A673 (cell line): ENCODE measurements around the gene KRTAP3-2. TPM values are rescaled to one million over a fixed set of nuclear protein-coding genes. Genes with fewer than 3 reads are reported as not detected.

ENCODE experiments used
- BruUV-seq: library from RNA; stranded (reverse); fragments of 400-500 nt; replicated peaks from 2 replicates; lab custom pipeline; 2021; lab: Mats Ljungman, UMichigan
- CTCF ChIA-PET: fragments of 300-600 bp; sonication (Branson Sonifier 250); formaldehyde crosslinking; loops from one replicate; lab custom pipeline; 2022; ENCODE audit warnings: antibody characterized with exemption; lab: Charles Lee
- POLR2A ChIA-PET: fragments of 300-600 bp; sonication (Branson Sonifier 250); formaldehyde crosslinking; loops from one replicate; lab custom pipeline; 2022; ENCODE audit warnings: antibody characterized with exemption; ENCODE audit not compliant: low non-redundant PET; lab: Charles Lee
- DNase-seq: peaks from one replicate; pipeline ENCODE4 v3.0.0-alpha.2; 2015; ENCODE audit warnings: low spot score
- H3K27ac ChIP-seq: fragments of 200-600 bp; sonication (generic); 2 replicates; pipeline ENCODE4 v1.5.1; 2016; ENCODE audit warnings: mixed run types, low read depth, mild to moderate bottlenecking, mixed read lengths, antibody characterized with exemption, low read length; ENCODE audit not compliant: poor library complexity, severe bottlenecking
- H3K27me3 ChIP-seq: fragments of 200-600 bp; sonication (generic); replicated peaks from 2 replicates; pipeline ENCODE4 v1.6.1; 2017; ENCODE audit warnings: mixed run types, low read depth, mild to moderate bottlenecking, mixed read lengths, antibody characterized with exemption, low read length; ENCODE audit not compliant: insufficient read depth, poor library complexity
- H3K36me3 ChIP-seq: fragments of 200-600 bp; sonication (generic); 2 replicates; pipeline ENCODE4 v1.6.1; 2016; ENCODE audit warnings: mixed run types, mild to moderate bottlenecking, mixed read lengths, antibody characterized with exemption, low read length; ENCODE audit not compliant: insufficient read depth, poor library complexity, severe bottlenecking
- H3K4me1 ChIP-seq: fragments of 200-600 bp; sonication (generic); 2 replicates; pipeline ENCODE4 v1.6.1; 2017; ENCODE audit warnings: mixed run types, mild to moderate bottlenecking, mixed read lengths, antibody characterized with exemption, low read length; ENCODE audit not compliant: insufficient read depth, poor library complexity, severe bottlenecking
- H3K4me3 ChIP-seq: fragments of 200-600 bp; sonication (generic); 2 replicates; pipeline ENCODE4 v1.5.1; 2016; ENCODE audit warnings: low read depth, mixed run types, mild to moderate bottlenecking, mixed read lengths, low read length; ENCODE audit not compliant: poor library complexity, severe bottlenecking
- H3K9me3 ChIP-seq: fragments of 200-600 bp; sonication (generic); 2 replicates; pipeline ENCODE4 v1.6.1; 2016; ENCODE audit warnings: mixed run types, low read depth, mild to moderate bottlenecking, mixed read lengths, antibody characterized with exemption, low read length; ENCODE audit not compliant: poor library complexity, severe bottlenecking
- EZH2 ChIP-seq: fragments of 200-600 bp; sonication (generic); IDR thresholded peaks from 2 replicates; pipeline ENCODE4 v1.6.1; 2017; ENCODE audit warnings: borderline replicate concordance, low read depth, mild to moderate bottlenecking, mixed read lengths, antibody characterized with exemption, low read length; ENCODE audit not compliant: poor library complexity, severe bottlenecking
- intact Hi-C: fragments of 100-400 bp; cut with micrococcal nuclease; formaldehyde crosslinking; loops from one replicate; pipeline ENCODE4 v1.10.0; 2022; ENCODE audit not compliant: unreplicated experiment
- total RNA-seq: library from RNA; stranded (reverse); gene quantifications from 2 replicates; pipeline ENCODE4 v1.2.3, GENCODE V29; 2021
- TF ChIP-seq, protein P1 (sequence below): fragments of 300-800, 200-600 bp; sonication (generic); conservative IDR thresholded peaks from 2 replicates; pipeline ENCODE4 v1.5.1; 2017; ENCODE audit warnings: low read depth, mild to moderate bottlenecking, antibody characterized with exemption, low read length, moderate library complexity, mixed read lengths

KRTAP3-2 gene
- total RNA-seq, 1 experiment from 2014 or later, result not detected

- CTCF ChIA-PET, result no interaction called here
- no peaks in the 10 kb centered on the region for H3K4me1 ChIP-seq
- no TSS peak for BruUV-seq
Observed at GRCh38 chr17:41029633-41030245, 30.0 kb upstream of the KRTAP3-2 start, which contains the start of gene KRTAP1-4. Gene KRTAP1-4, minus strand, starts transcription at chr17:41030195. Its CDS starts 117 bp downstream, at chr17:41030078.

GRCh38 chr17:41026715-41027471 is 27.2 kb upstream of the KRTAP3-2 start, which contains the start of gene KRTAP1-5:
Gene KRTAP1-5, minus strand, starts transcription at chr17:41027208. Its CDS starts 53 bp downstream, at chr17:41027155.
- Histone ChIP-seq H3K36me3 (no peaks in the 10 kb centered on the region), H3K4me1 (no peaks in the 10 kb centered on the region), H3K27ac (no peak within 1 kb of the TSS), H3K9me3 (no peaks in the 10 kb centered on the region), H3K4me3 (no peak within 1 kb of the TSS), H3K27me3 (no peaks in the 10 kb centered on the region)
- TF ChIP-seq, protein P1, sequence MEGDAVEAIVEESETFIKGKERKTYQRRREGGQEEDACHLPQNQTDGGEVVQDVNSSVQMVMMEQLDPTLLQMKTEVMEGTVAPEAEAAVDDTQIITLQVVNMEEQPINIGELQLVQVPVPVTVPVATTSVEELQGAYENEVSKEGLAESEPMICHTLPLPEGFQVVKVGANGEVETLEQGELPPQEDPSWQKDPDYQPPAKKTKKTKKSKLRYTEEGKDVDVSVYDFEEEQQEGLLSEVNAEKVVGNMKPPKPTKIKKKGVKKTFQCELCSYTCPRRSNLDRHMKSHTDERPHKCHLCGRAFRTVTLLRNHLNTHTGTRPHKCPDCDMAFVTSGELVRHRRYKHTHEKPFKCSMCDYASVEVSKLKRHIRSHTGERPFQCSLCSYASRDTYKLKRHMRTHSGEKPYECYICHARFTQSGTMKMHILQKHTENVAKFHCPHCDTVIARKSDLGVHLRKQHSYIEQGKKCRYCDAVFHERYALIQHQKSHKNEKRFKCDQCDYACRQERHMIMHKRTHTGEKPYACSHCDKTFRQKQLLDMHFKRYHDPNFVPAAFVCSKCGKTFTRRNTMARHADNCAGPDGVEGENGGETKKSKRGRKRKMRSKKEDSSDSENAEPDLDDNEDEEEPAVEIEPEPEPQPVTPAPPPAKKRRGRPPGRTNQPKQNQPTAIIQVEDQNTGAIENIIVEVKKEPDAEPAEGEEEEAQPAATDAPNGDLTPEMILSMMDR, result no peak
- no peak for TF ChIP-seq EZH2
- CTCF ChIA-PET, result no interaction called here
- intact Hi-C loops, result no loop called here
- BruUV-seq, result no TSS peak
- DNase-seq, result no peak
- POLR2A ChIA-PET, result no interaction called here

More at GRCh38 chr17:41029633-41030245, 30.0 kb upstream of the KRTAP3-2 start, which contains the start of gene KRTAP1-4:
- TF ChIP-seq EZH2, result no peak
- TF ChIP-seq, protein P1, result no peak
- Histone ChIP-seq H3K27ac (no peak within 1 kb of the TSS), H3K4me3 (no peak within 1 kb of the TSS), H3K9me3 (no peaks in the 10 kb centered on the region), H3K36me3 (no peaks in the 10 kb centered on the region), H3K27me3 (no peaks in the 10 kb centered on the region)
- intact Hi-C loops, result no loop called here
- DNase-seq, result no peak
- POLR2A ChIA-PET, result no interaction called here

DNA sequence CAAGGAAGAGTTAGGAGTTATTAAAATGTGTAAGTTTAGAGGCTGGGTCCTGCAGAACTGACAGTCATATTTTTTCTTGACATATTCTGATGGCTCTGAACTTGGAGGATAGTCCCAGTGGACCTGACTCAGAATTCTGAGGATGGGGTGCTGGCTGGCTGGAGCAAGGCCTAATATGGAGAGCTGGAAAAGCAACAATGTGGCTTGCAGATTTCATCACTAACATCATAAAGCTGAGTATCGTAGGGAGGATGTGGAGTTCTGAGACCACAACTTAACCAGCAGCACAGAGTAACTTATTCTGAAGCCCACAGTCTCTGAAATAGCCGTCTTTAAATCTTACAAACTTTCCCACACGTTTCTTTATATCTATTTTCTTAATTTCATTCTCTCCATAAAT is 25.0 kb upstream of the KRTAP3-2 start:
- intact Hi-C loops, result no loop called here
- Histone ChIP-seq H3K27me3 (no peaks in the 10 kb centered on the region), H3K36me3 (no peaks in the 10 kb centered on the region), H3K4me1 (no peaks in the 10 kb centered on the region), H3K27ac (no peak overlapping the region), H3K4me3 (no peak overlapping the region), H3K9me3 (no peaks in the 10 kb centered on the region)
- TF ChIP-seq, protein P1, result no peak
- no peak for TF ChIP-seq EZH2
- BruUV-seq, result no TSS peak
- ChIA-PET CTCF (no interaction called here), POLR2A (no interaction called here)
- no peak for DNase-seq
